LHCN-M2 (cell line): ENCODE results near the gene LRRC74B. TPM values are rescaled to one million over a fixed set of nuclear protein-coding genes. Genes with fewer than 3 reads are reported as not detected.
"Not testable (repeated sequence)": the region's sequence is repeated elsewhere in the genome, so short reads cannot be mapped to it uniquely, and the experiment has no call there.

Source experiments
- DNase-seq: peaks from one replicate; pipeline ENCODE4 v3.0.0-alpha.2; 2012; ENCODE audit warnings: low read depth
- total RNA-seq: library from RNA; depleted of rRNA; stranded (reverse); fragments of >200 nt; gene quantifications from 2 replicates; pipeline ENCODE4 v1.2.3, GENCODE V29; 2014

The LRRC74B gene
- total RNA-seq, 1 experiment from 2014 or later: 0.11 TPM

- no peak for DNase-seq
Observed at GRCh38 chr22:21031545-21032036, 14.2 kb upstream of the LRRC74B start.

- no peak for DNase-seq
Observed at GRCh38 chr22:21032037-21032867, 13.5 kb upstream of the LRRC74B start, which contains the start of gene SLC7A4. TSS of gene SLC7A4 (minus strand) at chr22:21032561. CDS start at chr22:21031812, 749 bp downstream.

DNA sequence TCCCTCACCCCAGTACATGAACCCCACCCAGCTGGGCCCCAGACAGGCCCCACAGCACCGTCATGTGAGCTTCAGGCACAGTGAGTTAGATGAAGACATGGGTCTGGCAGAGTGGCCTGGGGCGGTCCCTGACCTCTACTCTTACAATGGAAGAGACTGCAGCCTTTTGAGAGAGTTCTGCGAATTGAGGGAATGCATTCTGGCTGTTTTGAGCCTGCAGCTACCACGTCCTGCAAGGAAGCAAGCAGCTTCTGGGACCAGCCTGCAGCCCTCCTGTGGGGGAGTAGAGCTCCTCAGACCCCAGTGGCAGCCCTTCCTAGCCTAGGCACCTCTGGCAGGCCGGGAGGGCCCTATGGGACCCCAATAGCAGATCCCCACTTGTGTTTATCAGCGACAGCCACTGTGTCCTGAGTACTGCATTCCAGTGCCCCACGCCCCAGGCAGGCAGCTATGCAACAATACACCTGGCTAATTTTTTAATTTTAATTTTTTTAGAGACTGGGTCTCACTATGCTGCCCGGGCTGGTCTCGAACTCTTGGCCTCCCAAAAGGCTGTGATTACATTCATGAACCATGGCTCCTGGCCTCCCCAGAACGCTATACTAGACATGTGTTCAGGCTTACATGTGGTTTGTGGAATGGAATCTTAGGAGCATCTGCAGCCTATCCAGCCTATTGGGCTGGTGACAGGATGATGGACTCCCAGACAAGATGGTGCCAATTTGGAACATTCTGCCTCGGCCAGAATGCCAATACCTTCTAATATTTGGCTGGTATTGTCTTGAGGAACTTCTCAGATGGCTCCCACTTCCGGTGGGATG, 12.7 kb upstream of the LRRC74B start:
- DNase-seq: no peak

DNA sequence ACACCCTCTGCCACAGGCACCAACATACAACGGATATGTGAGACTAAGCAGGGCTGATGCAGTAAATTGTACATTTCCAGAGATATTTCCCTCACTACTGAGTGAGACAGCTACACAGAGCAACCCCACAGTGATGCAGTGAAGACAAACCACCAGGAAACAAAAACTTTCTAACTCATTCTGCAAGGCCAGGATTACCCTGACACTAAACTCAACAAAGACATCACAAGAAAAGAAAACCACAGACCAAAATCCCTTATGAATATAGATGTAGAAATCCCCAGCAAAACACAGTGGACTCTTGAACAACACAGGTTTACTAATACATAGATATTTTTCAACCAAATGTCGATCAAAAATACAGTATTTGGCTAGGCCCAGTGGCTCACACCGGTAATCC, 11.9 kb upstream of the LRRC74B start:
- no peak for DNase-seq

GRCh38 chr22:21034989-21035388, 10.8 kb upstream of the LRRC74B start:
- DNase-seq: no peak

GRCh38 chr22:21038405-21038804, 7.3 kb upstream of the LRRC74B start:
- DNase-seq: peak; percentile 70

DNA sequence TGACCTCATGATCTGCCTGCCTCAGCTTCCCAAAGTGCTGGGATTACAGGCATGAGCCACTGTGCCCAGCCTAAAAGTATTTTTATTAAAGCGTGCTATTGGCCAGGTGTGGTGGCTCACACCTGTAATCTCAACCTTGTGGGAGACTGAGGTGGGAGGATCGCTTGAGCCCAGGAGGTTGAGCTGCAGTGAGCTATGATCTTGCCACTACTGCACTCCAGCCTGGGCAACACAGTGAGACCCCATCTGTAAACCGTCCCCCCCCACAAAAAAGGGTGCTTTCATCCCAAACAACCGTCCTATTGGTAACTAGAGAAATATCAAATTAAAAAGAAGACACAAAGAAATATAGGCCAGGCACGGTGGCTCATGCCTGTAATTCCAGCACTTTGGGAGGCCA, 6.6 kb upstream of the LRRC74B start:
- DNase-seq: not testable (repeated sequence)

DNA sequence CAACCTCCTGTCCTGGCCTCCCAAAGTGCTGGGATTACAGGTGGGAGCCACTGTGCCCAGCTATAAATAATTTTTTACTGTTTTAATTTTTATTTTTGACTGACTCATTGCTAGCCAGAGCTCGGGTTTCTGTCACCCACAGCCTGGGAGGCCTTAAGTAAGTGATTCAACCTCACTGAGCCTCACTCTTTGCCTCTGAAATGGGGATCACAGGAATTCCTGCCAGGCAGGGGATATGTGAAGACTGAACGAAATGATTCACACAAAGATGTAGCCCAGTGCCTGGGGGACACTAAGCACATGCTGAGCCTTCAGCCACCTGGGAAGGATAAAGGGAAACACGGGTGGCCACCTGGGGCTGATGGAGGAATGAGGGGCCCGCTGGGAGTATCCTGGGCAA, 3.8 kb upstream of the LRRC74B start:
- peak; percentile 88 for DNase-seq

- DNase-seq: peak; percentile 40
Observed at GRCh38 chr22:21042978-21043859, 2.5 kb upstream of the LRRC74B start.

DNA sequence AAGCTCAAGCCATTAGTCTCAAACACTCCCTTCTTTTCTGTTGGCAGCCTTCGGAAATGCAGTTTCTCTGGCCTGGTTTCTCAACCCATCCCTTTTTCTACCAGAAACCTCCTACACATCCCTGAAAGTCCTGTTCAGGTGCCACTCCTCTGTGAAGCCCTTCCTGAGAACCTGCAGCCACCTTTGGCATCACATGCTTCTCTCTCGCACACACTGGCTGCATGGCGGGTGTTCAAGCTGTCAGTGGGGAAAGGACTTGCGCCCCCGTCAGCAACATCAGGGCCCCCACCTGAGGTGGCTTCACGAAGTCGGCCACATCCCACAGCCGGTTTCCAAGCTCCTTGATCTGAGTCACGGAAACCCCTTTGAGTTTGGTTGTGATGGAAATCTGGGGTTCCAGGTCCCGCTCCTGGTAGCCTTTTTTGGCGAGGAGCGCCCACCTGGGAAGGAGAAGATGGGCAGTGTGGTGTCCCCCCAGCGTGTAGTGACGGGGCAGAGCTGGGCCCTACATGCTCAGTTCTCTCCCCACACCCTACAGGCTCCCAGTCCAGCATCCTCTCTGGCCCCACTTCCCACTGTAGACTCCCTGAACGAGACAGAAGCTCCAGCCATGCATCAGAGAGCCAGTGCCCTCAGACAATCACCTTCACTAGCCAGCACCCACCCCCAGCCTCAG, 1.7 kb upstream of the LRRC74B start:
- no peak for DNase-seq

DNA sequence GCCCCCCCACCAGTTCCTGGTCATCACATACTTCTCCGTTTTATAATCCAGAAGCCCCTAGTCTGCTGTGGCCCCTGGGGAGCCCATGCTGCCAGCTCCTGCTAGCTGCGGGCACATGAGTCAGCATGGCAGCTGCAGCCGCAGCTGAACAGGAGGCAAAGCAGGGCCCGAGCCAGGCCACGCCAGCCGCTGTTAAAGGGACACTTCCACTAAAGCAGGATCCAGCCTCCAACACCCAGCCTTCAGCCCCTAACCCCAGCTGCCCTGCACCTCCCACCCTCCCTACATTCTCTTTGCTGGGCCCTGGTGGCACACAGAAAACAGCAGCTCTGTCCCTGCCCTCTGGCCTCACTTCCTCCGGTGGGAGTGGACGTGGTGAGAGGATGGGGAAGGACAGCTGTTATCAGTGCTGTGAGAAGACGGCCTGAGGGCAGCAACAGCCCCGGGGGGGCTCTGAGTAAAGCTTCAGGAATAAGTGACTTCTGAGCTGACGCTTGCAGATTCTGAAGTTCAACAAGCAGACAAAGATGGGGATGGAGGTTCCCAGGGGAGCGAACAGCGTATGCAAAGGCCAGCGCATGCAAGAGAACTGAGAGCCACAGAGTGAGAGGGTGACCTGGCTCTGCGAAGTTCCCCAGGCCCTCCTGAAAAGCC, 688 bp upstream of the LRRC74B start:
- peak; percentile 98 for DNase-seq

DNA sequence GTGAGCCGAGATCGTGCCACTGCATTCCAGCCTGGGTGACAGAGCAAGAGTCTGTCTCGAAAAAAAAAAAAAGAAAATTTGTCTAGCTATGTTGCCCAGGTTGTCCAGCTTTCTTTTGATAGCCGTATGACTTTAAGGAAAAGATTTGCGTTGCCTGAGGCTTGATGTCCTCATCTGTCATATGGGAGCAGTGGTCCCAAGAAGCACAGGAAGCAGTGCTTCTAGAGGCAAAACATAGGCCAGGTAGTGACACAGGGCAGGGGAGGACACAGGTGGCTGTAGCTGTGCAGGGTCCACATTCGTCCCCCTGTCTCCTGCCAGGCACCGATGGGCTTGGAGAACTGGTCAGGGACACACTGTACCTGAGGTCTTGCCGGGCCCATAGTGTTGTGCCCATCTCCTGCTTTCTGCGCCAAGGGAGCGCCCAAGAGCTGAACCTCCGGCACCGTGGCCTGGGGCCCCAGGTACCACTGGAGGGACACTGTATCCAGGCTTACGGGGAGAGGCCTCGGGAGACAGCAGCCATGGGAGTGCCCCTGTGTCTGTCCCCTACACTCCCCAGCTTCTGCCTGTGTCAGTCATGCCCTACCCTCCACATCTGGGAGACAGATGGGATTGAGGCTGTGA, 1.4 kb downstream of the LRRC74B start:
- DNase-seq: no peak

DNA sequence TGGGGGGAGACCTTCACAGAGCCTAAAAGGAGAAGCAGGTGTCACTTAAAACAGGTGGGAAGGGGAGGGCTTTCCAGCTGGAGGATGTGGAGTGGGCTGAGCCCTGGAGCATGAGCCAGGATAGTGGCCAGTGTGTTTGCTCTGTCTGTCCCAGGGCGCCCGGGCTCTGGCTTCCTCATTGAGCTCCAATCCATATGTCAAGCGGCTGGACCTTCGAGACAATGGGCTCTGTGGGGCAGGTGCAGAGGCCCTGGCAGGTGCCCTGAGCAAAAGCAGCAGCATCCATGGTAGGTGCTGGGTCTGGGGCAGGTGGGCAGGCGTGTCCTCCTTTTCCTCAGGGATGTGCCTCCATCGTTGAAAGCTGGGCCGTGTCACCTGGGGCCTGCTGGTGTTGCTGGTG, 2.0 kb downstream of the LRRC74B start:
- DNase-seq: no peak

- DNase-seq: not testable (repeated sequence)
Observed at GRCh38 chr22:21048448-21048847, 2.7 kb downstream of the LRRC74B start.

DNA sequence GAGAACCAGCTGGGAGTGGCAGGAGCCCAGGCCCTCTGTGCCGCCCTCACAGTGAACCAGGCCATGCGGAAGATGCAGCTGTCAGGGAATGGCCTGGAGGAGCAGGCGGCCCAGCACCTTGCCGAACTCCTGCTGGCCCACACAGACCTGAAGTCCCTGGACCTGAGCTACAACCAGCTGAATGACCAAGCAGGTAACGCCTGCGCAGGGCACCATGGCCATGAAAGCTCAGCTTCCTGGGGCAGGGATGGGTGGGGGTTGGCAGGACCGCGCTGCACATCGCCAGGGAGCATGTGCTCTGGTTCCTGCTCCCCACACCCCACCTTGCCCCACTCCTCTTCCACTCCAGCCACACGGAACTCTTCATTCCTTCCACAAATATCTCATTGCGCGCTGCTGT, 3.2 kb downstream of the LRRC74B start:
- DNase-seq: not testable (repeated sequence)

DNA sequence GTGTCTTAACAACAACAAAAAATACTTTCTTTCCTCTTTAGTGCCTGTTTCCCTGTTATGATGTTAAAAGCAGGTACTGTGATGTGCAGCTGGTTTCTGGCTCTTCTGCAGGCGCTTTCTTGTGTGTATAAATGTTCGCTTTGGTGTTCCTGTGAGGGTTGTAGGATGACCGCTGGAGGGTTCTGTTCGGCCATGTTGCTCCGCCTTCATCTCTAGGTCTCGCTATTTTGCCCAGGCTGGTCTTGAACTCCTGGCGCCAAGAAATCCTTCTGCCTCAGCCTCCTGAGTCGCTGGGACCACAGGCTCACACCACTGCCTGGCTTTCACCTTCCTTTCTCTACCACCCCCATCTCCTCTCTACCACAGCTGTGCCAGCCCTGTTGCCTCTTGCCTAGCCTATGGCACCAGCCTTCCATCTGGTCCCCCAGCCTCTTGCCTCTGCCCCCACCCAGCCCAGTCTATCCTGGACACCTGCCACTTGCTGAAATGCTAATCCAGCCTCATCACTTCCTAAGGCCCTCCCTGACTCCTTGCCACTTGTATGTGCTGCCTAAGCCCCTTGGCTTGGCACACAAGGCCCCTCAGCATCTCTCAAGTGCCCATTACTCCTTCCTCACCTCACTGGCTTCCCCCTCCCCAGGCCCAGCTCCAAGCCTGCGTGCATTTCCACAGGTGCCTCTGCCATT, 5.5 kb downstream of the LRRC74B start:
- no peak for DNase-seq

DNA sequence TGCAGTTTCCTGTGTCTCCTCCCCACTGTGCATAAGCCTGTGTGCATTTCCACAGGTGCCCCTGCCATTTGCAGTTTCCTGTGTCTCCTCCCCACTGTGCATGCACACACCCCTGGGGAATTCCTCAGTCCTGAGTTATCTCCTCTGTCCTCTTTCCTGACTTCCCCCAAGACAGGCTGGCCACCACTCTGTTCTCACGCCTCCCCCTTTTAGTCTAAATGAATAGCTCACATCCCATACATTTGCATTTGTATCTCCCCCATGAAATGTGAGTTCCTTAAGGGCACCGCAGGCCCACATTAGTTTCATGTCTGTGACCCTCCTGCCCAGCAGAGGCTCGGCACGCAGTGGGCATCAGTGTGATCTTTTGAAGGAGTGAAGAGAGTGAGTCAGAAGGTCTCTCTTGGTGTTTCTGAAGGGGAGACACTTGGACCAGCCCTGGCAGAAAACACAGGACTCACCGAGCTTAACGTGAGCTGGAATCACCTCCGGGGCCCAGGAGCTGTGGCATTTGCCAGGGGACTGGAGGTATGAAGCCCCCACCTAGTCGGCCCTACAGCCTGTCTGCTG, 6.2 kb downstream of the LRRC74B start:
- DNase-seq: no peak

GRCh38 chr22:21052715-21053459, 7.1 kb downstream of the LRRC74B start:
- DNase-seq: no peak
